Measurements from ENCODE around the gene FAM163A.
"Not testable (repeated sequence)": the region's sequence is repeated elsewhere in the genome, so short reads cannot be mapped to it uniquely, and the experiment has no call there.

The FAM163A gene

GRCh38 chr1:179816196-179816960, 73.3 kb downstream of the FAM163A start:
- no peak for DNase-seq (ENCODE audit: low spot score)

GRCh38 chr1:179817056-179817455, 74.0 kb downstream of the FAM163A start:
- DNase-seq (ENCODE audit: low spot score), result no peak

GRCh38 chr1:179817789-179818188, 74.7 kb downstream of the FAM163A start:
- no peak for DNase-seq (ENCODE audit: low spot score)

- no peak for DNase-seq (ENCODE audit: low spot score)
Observed at GRCh38 chr1:179818260-179818659, 75.2 kb downstream of the FAM163A start.

GRCh38 chr1:179818743-179819173, 75.7 kb downstream of the FAM163A start:
- DNase-seq (ENCODE audit: low spot score), result no peak

GRCh38 chr1:179820226-179820970, 77.3 kb downstream of the FAM163A start:
- no peak for DNase-seq (ENCODE audit: low spot score)

- DNase-seq (ENCODE audit: low spot score), result no peak
Observed at GRCh38 chr1:179821524-179821923, 78.4 kb downstream of the FAM163A start.

- DNase-seq (ENCODE audit: low spot score), result no peak
Observed at GRCh38 chr1:179822065-179822464, 79.0 kb downstream of the FAM163A start.

GRCh38 chr1:179823693-179824092, 80.6 kb downstream of the FAM163A start:
- no peak for DNase-seq (ENCODE audit: low spot score)

- DNase-seq (ENCODE audit: low spot score), result no peak
Observed at GRCh38 chr1:179824265-179824664, 81.2 kb downstream of the FAM163A start.

- no peak for DNase-seq (ENCODE audit: low spot score)
Observed at GRCh38 chr1:179825206-179825605, 82.1 kb downstream of the FAM163A start.

- no peak for DNase-seq (ENCODE audit: low spot score)
Observed at GRCh38 chr1:179825798-179826460, 82.8 kb downstream of the FAM163A start.

- DNase-seq (ENCODE audit: low spot score), result no peak
Observed at GRCh38 chr1:179826626-179827280, 83.7 kb downstream of the FAM163A start.

GRCh38 chr1:179828554-179829110, 85.5 kb downstream of the FAM163A start:
- no peak for DNase-seq (ENCODE audit: low spot score)

GRCh38 chr1:179831225-179831624, 88.1 kb downstream of the FAM163A start:
- DNase-seq (ENCODE audit: low spot score), result no peak

- DNase-seq (ENCODE audit: low spot score), result no peak
Observed at GRCh38 chr1:179831852-179832699, 89.0 kb downstream of the FAM163A start.

GRCh38 chr1:179836686-179837445, 93.8 kb downstream of the FAM163A start:
- DNase-seq (ENCODE audit: low spot score), result not testable (repeated sequence)

- DNase-seq (ENCODE audit: low spot score), result no peak
Observed at GRCh38 chr1:179840107-179840506, 97.0 kb downstream of the FAM163A start.

GRCh38 chr1:179848233-179848632, 105.1 kb downstream of the FAM163A start:
- DNase-seq (ENCODE audit: low spot score), result no peak

- DNase-seq (ENCODE audit: low spot score), result no peak
Observed at GRCh38 chr1:179853102-179853501, 110.0 kb downstream of the FAM163A start.

All from hematopoietic multipotent progenitor cell treated with erythropoietin and hydrocortisone succinate and interleukin-3 and kit ligand, for 17 days (in vitro differentiated cells).